Measurements from ENCODE around the gene REXO1.

Gene REXO1

DNA sequence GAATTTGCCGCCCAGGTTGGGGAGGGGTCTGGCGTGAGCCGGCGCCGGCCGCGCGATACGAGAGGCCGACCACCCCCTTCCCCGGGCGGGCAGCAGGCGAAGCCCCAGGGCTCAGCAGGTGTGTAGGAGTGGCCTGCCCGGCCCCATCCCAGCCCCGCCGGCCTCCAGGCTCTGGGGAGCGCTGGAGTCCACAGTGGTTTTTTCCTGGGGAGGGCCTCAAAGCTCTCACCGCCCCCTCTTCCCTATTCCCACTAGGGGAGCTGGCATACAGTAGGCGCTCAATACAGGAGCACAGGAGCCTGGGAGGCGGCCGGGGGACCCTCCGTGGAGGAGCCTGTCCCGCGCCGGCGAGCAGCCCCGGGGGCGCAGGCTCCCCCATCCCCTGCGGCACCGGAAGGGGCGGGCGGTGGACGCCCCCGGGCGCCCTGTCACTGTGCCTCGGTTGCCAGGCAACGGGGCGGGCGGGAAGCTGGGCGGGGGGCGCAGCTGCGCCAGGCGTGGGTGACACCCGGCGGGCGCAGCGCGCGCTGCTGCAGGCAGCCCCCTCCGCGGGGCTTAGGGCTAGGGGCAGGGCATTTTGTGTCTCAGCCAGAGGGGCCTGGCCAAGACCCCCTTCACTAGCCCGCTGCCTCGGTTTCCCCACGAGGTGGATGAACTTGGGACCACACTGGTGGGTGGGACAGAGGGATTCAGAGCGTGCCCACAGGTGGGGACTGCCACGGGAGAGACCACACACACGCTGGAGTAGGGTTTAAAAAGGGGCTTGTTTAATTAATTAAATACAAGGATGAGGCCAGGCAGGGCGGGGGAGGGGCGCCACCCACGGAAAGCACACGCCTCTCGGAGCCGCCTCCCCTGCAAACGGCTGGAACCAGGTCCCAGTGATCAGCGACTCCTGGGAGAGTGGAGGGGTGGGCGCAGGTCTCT is 3.6 kb upstream of the REXO1 start:
- H3K4me1 Mint-ChIP-seq = peaks cover 59% of the 10 kb centered on the region
- H3K27ac Mint-ChIP-seq = no peak overlapping the region
- no peaks in the 10 kb centered on the region for H3K27me3 Mint-ChIP-seq
- H3K36me3 Mint-ChIP-seq (ENCODE audit: low read depth) = peaks cover 10% of the 10 kb centered on the region
- DNase-seq = peak; percentile 68
- no peak for ATAC-seq
- H3K4me3 Mint-ChIP-seq = peak overlapping the region; percentile 29
- H3K9me3 Mint-ChIP-seq = no peaks in the 10 kb centered on the region

- Mint-ChIP-seq H3K36me3 (ENCODE audit: low read depth) (peaks cover 12% of the 10 kb centered on the region), H3K27ac (peak overlapping the region; percentile 26), H3K4me3 (peak overlapping the region; percentile 14), H3K27me3 (no peaks in the 10 kb centered on the region), H3K4me1 (peaks cover 64% of the 10 kb centered on the region), H3K9me3 (no peaks in the 10 kb centered on the region)
- ATAC-seq (no peak), DNase-seq (no peak)
Measured at GRCh38 chr19:1850809-1851653, 2.7 kb upstream of the REXO1 start.

DNA sequence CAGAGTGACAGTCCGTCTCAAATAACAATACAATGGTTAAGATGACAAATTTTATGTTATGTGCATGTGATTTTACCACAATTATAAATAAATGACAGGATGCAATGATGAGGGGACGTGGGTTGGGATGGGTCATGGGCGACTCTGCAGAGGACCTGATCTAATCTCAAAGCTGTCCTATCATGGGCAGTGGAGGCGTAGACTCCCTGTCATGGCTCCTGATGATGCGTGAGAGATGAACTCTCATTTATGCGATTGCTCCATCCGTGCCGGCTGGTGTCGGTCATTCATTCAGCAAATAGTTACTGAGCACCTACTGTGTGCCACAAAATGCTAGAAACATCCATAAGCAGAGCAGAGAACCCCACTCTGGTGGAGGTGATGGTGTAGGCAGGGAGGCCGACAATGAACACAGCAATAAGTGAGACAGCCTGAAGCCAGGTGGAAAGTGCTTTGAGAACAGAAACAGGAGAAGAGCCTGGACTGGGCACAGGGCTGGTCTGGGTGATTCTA is 1.7 kb upstream of the REXO1 start:
- H3K9me3 Mint-ChIP-seq = no peaks in the 10 kb centered on the region
- peak overlapping the region; percentile 26 for H3K27ac Mint-ChIP-seq
- H3K4me1 Mint-ChIP-seq = peaks cover 64% of the 10 kb centered on the region
- DNase-seq (no peak), ATAC-seq (no peak)
- peaks cover 15% of the 10 kb centered on the region for H3K36me3 Mint-ChIP-seq (ENCODE audit: low read depth)
- H3K4me3 Mint-ChIP-seq = no peak overlapping the region
- no peaks in the 10 kb centered on the region for H3K27me3 Mint-ChIP-seq

GRCh38 chr19:1849132-1849474 is 820 bp upstream of the REXO1 start:
- ATAC-seq = no peak
- Mint-ChIP-seq H3K9me3 (no peaks in the 10 kb centered on the region), H3K36me3 (ENCODE audit: low read depth) (peaks cover 15% of the 10 kb centered on the region), H3K4me3 (peak overlapping the region; percentile 40), H3K4me1 (peaks cover 66% of the 10 kb centered on the region), H3K27ac (peak overlapping the region; percentile 70), H3K27me3 (no peaks in the 10 kb centered on the region)
- DNase-seq = no peak

DNA sequence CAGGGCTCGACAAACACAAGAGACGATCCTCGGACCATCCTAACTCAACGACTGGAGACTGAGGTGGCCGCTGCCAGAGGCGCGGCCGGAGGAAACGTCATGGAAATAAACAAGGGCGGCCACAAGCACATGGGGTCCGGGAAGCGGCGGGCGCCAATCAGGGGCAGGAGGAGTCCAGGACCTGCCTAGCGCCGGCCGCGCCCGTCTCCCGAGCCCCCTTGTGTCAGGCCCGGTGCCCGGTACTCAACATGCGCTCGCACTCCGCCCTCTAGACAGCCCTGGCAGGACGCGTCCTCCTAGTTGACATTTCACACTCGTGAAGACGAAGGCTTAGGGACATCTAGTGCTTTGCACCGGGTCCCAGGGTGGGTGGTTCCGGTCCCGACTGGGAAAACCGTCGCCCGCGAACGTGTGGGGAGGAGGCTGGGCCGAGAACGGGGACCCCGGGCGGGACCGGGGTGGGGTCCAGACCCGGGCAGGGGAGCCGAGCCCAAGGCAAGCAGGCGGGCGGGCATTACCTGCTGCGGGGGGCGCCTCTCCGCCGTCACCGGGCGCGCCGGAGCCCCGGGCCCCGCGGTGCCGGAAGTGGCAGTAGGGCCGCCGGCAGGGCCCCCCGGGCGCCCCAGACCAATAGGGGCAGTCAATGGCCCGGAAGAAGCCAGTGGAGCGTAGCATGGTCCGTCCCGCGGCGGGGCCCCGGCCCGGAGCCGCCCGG is 442 bp downstream of the REXO1 start:
- H3K36me3 Mint-ChIP-seq (ENCODE audit: low read depth) = peaks cover 13% of the 10 kb centered on the region
- peaks cover 65% of the 10 kb centered on the region for H3K4me1 Mint-ChIP-seq
- peak; percentile 17 for ATAC-seq
- peak overlapping the region; percentile 95 for H3K27ac Mint-ChIP-seq
- H3K4me3 Mint-ChIP-seq = peak overlapping the region; percentile 94
- H3K27me3 Mint-ChIP-seq = no peaks in the 10 kb centered on the region
- DNase-seq = peak; percentile 57
- no peaks in the 10 kb centered on the region for H3K9me3 Mint-ChIP-seq

DNA sequence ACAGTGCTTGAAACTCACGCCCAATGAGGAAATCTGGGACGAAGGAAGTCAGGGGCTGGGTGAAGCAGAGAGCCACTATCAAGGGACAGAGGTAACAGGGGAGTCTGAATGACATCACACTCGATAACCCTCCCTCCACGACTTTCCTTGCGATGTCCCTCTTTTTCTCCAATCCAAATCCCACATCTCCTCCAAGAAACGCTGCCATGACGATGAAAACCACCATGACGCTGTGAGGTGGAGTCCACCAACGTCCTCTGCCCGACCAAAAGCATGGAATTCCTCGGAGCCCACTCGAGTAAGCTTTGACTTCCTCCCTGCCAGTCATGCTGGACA is 967 bp downstream of the REXO1 start:
- H3K4me1 Mint-ChIP-seq = peaks cover 65% of the 10 kb centered on the region
- peak overlapping the region; percentile 95 for H3K27ac Mint-ChIP-seq
- no peaks in the 10 kb centered on the region for H3K27me3 Mint-ChIP-seq
- no peak for ATAC-seq
- no peak for DNase-seq
- peaks cover 13% of the 10 kb centered on the region for H3K36me3 Mint-ChIP-seq (ENCODE audit: low read depth)
- H3K9me3 Mint-ChIP-seq = no peaks in the 10 kb centered on the region
- peak overlapping the region; percentile 94 for H3K4me3 Mint-ChIP-seq

DNA sequence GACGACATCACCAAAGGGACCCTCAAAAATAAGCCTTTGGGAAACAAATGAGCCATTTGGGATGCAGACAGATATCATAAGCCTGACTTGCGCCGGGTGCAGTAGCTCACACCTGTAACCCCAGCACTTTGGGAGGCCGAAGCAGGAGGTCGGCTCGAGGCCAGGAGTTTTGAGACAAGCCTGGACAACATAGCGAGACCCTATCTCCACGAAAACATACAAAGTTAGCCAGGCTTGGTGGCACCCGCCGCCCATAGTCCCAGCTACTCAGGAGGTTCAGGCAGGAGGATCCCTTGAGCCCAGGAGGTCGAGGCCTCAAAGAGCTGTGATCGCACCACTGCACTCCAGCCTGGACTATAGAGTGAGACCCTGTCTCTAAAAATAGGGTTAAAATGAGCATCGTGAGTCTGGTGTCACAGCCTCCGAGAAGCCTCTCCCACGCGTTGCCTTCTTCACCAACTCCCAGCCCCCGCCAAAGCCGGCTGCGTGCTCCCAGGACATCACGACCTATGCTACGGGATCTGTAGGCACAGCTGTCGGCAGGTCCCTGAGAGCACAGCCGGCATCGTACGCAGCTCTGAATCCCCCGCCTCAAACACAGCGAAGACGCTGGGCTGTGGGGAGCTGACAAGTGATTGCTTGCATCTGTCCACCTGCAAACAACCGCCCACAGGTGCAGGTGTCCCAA is 1.6 kb downstream of the REXO1 start:
- peak overlapping the region; percentile 94 for H3K4me3 Mint-ChIP-seq
- peak overlapping the region; percentile 95 for H3K27ac Mint-ChIP-seq
- no peaks in the 10 kb centered on the region for H3K27me3 Mint-ChIP-seq
- ATAC-seq (no peak), DNase-seq (no peak)
- H3K9me3 Mint-ChIP-seq = no peaks in the 10 kb centered on the region
- peaks cover 67% of the 10 kb centered on the region for H3K4me1 Mint-ChIP-seq
- peaks cover 13% of the 10 kb centered on the region for H3K36me3 Mint-ChIP-seq (ENCODE audit: low read depth)

GRCh38 chr19:1845642-1846041 is 2.6 kb downstream of the REXO1 start:
- no peak for DNase-seq
- H3K9me3 Mint-ChIP-seq = no peaks in the 10 kb centered on the region
- no peaks in the 10 kb centered on the region for H3K27me3 Mint-ChIP-seq
- no peak overlapping the region for H3K27ac Mint-ChIP-seq
- peaks cover 59% of the 10 kb centered on the region for H3K4me1 Mint-ChIP-seq
- H3K4me3 Mint-ChIP-seq = peak overlapping the region; percentile 94
- H3K36me3 Mint-ChIP-seq (ENCODE audit: low read depth) = peaks cover 11% of the 10 kb centered on the region
- ATAC-seq = no peak

- Mint-ChIP-seq H3K36me3 (ENCODE audit: low read depth) (peaks cover 11% of the 10 kb centered on the region), H3K4me1 (peaks cover 57% of the 10 kb centered on the region), H3K27me3 (no peaks in the 10 kb centered on the region), H3K9me3 (no peaks in the 10 kb centered on the region), H3K4me3 (no peak overlapping the region), H3K27ac (no peak overlapping the region)
- ATAC-seq (no peak), DNase-seq (no peak)
Measured at GRCh38 chr19:1845125-1845515, 3.2 kb downstream of the REXO1 start.

DNA sequence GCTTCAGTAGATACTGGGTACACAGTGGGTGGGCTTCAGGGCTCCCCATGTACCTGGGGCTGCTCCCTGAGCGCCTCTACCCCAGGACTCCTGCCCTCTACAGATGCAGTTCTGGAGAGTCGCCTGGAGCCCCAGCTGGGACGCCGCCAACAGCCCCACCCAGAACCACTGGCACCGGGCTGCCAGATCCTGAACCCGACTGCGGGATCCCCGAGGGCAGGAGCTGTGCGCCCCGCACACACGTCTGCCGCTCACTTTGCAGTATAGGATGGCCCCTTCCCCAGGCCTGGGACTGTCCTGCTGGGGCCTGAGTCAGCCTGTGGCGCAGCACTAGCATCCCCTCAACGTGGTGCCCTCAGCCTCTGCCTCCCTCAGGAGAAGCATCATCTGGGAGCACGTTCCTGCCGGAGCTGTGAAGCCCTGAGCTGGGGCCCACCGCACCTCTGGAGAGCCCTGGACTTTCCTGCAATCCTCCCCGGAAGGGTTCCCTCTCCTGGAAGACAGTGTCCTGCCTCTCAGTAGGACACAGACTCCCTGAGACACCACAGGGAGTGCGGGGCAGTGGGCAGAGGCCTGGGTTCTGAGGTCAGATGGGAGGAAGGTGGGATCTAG is 3.7 kb downstream of the REXO1 start:
- no peak for DNase-seq
- Mint-ChIP-seq H3K36me3 (ENCODE audit: low read depth) (peaks cover 11% of the 10 kb centered on the region), H3K4me1 (peaks cover 55% of the 10 kb centered on the region), H3K9me3 (no peaks in the 10 kb centered on the region), H3K27me3 (no peaks in the 10 kb centered on the region), H3K4me3 (no peak overlapping the region), H3K27ac (no peak overlapping the region)
- no peak for ATAC-seq

- no peak for DNase-seq
- Mint-ChIP-seq H3K27ac (no peak overlapping the region), H3K36me3 (ENCODE audit: low read depth) (peaks cover 11% of the 10 kb centered on the region), H3K27me3 (no peaks in the 10 kb centered on the region), H3K9me3 (no peaks in the 10 kb centered on the region), H3K4me1 (peaks cover 50% of the 10 kb centered on the region), H3K4me3 (no peak overlapping the region)
- no peak for ATAC-seq
Measured at GRCh38 chr19:1843646-1844394, 4.5 kb downstream of the REXO1 start.

DNA sequence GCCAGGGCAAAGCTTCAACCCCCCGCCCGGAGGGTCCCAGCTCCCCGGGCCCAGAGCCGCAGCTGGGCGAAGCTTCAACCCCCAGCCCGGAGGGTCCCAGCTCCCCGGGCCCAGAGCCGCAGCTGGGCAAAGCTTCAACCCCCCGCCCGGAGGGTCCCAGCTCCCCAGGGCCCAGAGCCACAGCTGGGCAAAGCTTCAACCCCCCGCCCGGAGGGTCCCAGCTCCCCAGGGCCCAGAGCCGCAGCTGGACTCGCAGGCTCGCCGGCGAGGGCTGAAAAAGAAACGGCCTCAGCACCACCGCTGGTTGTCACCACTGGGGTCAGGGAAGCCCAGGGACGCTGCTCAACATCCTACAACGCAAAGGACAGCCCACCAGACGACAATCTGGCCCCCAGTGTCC is 5.2 kb downstream of the REXO1 start:
- Mint-ChIP-seq H3K4me1 (peaks cover 47% of the 10 kb centered on the region), H3K36me3 (ENCODE audit: low read depth) (peaks cover 11% of the 10 kb centered on the region)

DNA sequence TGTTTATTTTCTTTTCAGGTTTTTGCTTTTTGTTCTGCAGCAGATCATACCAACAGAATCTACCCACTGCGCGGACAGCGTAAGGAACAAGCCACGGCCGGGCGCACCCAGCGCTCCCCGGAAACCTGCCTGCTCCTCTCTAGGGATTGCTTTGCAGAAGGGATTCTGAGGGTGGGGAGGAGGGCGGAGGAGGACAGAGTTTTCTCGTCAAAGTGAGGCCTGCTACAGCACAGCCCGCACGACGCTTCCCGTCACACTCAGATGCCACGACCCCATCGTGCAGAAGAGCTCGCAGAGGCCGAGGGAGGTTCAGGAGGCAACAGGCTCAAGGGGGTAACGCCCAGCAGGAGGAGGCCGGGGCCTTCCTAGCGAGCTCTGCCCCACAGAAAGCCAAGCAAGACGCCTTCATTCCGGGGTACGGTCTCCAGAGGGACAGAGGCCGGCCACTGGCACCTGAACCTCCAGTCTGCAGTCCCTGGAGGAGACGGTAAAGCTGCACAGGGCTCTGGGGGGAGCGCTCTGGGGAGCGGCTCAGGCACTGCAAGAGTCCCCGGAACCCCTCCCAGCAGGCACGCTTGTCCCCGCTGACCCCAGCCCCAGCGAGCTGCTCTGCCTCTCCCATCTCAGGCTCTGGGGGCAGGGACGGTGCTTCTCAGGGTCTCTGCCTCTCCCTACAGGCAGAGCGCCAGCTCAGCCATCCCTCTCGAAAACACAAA is 6.9 kb downstream of the REXO1 start:
- no peak for ATAC-seq
- Mint-ChIP-seq H3K36me3 (ENCODE audit: low read depth) (peaks cover 6% of the 10 kb centered on the region), H3K9me3 (no peaks in the 10 kb centered on the region), H3K4me3 (no peak overlapping the region), H3K27me3 (no peaks in the 10 kb centered on the region), H3K27ac (no peak overlapping the region), H3K4me1 (peaks cover 41% of the 10 kb centered on the region)
- DNase-seq = no peak

More for the DNA sequence above, 5.2 kb downstream of the REXO1 start:
- ATAC-seq (no peak), DNase-seq (no peak)
- Mint-ChIP-seq H3K4me3 (no peak overlapping the region), H3K9me3 (no peaks in the 10 kb centered on the region), H3K27ac (no peak overlapping the region), H3K27me3 (no peaks in the 10 kb centered on the region)
